ENCODE measurements around the gene TBC1D13.

Gene TBC1D13

DNA sequence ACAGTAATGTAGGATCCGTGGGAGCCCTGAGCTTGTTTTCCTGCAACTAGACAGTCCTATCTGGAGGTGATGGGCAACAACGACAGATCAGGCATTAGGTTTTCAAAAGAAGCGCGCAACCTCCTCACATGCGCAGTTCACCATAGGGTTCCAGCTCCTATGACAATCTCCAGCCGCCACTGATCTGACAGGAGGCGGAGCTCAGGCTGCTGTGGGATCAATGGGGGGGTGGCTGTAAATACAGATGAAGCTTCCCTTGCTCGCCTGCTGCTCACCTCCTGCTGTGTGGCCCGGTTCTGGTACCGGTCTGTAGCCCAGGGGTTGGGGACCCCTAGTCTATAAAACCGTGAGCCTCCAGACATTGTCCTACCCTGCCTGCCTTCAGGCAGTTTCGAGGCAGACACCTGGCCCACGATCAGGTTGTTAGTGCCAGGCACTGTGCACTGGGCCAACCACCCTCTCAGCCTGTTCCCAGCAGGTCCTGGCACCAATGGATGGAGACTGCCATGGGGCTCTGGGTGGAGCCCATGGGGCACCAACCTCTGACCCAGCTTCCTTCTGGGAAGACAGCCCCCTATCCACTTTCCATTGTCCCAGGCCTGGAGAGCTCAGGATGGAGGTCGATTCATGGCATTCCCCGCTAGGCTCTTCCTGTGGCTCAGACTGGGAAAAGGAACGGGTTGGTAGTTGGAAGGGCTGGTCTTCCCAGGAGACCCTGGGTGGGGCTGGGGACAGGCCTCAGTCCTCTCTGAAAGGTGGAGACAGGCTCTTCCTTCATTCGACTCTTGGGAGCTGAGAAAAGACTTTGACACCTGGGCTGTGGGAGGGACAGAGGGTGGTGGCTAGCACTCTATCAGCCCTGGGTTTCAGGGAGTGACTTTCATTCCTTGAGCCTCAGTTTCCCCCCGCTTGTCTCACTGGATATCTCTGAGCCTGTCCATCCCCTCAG, 32.9 kb downstream of the TBC1D13 start:
- peak overlapping the region; percentile 98 for H3K4me2 ChIP-seq (ENCODE audit: low read length)

DNA sequence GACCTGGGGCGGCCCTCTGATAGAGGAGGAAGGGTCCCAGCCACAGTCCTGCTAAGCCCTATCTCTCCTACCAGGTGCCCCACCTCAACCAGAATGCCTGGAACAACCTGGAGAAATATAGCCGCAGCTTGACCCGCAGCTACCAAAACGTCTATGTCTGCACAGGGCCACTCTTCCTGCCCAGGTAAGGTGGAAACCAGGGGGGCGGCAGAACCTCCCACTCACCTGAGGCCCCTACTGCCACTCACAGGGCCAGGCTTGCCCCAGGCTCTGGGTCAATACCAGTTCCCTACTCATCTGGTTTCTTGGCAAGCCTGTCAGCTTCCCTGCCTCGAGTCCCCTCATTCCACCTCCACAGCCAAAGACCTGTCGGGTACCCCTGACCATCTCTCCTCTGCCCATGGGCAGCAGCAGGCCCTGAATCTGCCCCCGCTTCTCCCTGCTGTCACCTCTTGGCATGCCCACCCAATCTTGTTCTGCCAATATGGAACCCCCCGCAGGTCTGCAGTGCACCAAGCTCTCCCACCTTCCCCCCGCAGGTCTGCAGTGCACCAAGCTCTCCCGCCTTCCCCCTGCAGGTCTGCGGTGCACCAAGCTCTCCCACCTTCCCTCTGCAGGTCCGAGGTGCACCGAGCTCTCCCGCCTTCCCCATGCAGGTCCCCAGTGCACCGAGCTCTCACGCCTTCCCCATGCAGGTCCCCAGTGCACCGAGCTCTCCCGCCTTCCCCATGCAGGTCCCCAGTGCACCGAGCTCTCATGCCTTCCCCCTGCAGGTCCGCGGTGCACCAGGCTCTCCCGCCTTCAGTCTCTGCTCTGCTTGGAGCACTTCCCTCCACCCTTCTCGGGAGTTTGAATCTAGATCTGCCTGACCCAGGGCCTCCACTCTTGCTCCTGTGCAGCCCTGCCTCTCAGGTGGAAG, 33.9 kb downstream of the TBC1D13 start:
- no peaks in the 10 kb centered on the region for H3F3A ChIP-seq (ENCODE audit: control insufficient read depth, insufficient read depth)
- no peaks in the 10 kb centered on the region for H3K9me3 ChIP-seq (ENCODE audit: control insufficient read depth, insufficient read depth, low read length)
- TF ChIP-seq, protein P1, sequence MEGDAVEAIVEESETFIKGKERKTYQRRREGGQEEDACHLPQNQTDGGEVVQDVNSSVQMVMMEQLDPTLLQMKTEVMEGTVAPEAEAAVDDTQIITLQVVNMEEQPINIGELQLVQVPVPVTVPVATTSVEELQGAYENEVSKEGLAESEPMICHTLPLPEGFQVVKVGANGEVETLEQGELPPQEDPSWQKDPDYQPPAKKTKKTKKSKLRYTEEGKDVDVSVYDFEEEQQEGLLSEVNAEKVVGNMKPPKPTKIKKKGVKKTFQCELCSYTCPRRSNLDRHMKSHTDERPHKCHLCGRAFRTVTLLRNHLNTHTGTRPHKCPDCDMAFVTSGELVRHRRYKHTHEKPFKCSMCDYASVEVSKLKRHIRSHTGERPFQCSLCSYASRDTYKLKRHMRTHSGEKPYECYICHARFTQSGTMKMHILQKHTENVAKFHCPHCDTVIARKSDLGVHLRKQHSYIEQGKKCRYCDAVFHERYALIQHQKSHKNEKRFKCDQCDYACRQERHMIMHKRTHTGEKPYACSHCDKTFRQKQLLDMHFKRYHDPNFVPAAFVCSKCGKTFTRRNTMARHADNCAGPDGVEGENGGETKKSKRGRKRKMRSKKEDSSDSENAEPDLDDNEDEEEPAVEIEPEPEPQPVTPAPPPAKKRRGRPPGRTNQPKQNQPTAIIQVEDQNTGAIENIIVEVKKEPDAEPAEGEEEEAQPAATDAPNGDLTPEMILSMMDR (IDR thresholded peaks at IDR 0.05; ENCODE audit: low read depth, low read length, poor library complexity, severe bottlenecking), result no peak
- TF ChIP-seq EZH2phosphoT487 (IDR thresholded peaks at IDR 0.05; ENCODE audit: borderline replicate concordance, low read length), result no peak
- no peaks in the 10 kb centered on the region for H3K9me2 ChIP-seq (replicated peaks; ENCODE audit: control insufficient read depth, low read length)
- H3K36me3 ChIP-seq (ENCODE audit: control insufficient read depth, low read length), result peaks cover 65% of the 10 kb centered on the region
- peaks cover 21% of the 10 kb centered on the region for H3K4me1 ChIP-seq (ENCODE audit: control insufficient read depth, low read length)
- H3K27ac ChIP-seq (ENCODE audit: low read depth, low read length), result no peak overlapping the region
- no peaks in the 10 kb centered on the region for H4K20me1 ChIP-seq (ENCODE audit: control insufficient read depth, insufficient read depth, low read depth, low read length)
- no peak overlapping the region for H3K4me3 ChIP-seq (ENCODE audit: low read length)
- H3K79me2 ChIP-seq (ENCODE audit: control insufficient read depth, low read length), result peaks cover 19% of the 10 kb centered on the region
- H3K27me3 ChIP-seq (ENCODE audit: control insufficient read depth, low read length), result no peaks in the 10 kb centered on the region
- 0 out of 2 replicates have a peak overlapping the region, but pooled peaks have one; percentile 98 for H3K4me2 ChIP-seq (ENCODE audit: low read length)

More for the DNA sequence above, 32.9 kb downstream of the TBC1D13 start:
- Histone ChIP-seq H3F3A (ENCODE audit: control insufficient read depth, insufficient read depth) (no peaks in the 10 kb centered on the region), H3K27ac (ENCODE audit: low read depth, low read length) (no peak overlapping the region), H3K36me3 (ENCODE audit: control insufficient read depth, low read length) (peaks cover 57% of the 10 kb centered on the region), H3K27me3 (ENCODE audit: control insufficient read depth, low read length) (no peaks in the 10 kb centered on the region), H4K20me1 (ENCODE audit: control insufficient read depth, insufficient read depth, low read depth, low read length) (no peaks in the 10 kb centered on the region), H3K4me3 (ENCODE audit: low read length) (peak overlapping the region; percentile 89), H3K9me3 (ENCODE audit: control insufficient read depth, insufficient read depth, low read length) (no peaks in the 10 kb centered on the region), H3K4me1 (ENCODE audit: control insufficient read depth, low read length) (peaks cover 28% of the 10 kb centered on the region), H3K9me2 (replicated peaks; ENCODE audit: control insufficient read depth, low read length) (no peaks in the 10 kb centered on the region), H3K79me2 (ENCODE audit: control insufficient read depth, low read length) (peaks cover 19% of the 10 kb centered on the region)
- TF ChIP-seq EZH2phosphoT487 (IDR thresholded peaks at IDR 0.05; ENCODE audit: borderline replicate concordance, low read length), result no peak
- TF ChIP-seq, protein P1 (IDR thresholded peaks at IDR 0.05; ENCODE audit: low read depth, low read length, poor library complexity, severe bottlenecking), result no peak

DNA sequence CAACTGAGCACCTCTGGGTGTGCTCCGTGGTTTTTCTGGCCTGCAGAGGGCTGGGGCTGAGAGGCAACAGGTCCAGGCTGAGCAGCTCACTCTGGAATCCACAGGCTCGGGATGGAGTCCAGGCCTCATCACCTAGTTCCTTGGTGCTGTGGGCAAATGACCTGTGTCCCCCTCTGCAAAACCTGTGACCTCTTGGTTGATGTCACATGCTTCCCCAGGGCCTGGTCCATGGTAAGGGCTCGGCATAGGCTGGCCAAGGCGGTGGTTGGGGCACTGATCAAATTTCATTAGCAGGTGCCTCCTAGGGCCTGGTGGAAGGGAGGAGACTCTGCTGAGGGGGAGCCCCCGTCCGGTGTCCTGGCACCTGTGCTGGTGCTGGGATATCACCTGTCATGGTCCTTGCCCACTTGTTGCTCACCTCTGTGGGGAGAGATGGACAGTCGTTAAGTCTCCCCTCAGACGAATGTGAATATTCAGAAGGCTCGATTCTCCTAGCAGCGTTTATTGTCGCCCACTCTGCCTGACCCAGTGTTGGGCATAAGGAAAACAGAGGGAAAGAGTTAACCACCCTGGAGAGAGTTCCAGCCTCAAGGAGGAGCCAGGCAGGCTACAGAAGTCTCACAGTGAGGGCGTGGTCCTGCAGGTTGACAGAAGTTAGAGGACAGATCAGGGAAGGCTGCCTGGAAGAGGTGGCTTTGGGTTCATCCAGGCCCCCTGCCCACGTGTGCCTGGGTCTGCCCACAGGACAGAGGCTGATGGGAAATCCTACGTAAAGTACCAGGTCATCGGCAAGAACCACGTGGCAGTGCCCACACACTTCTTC, 34.7 kb downstream of the TBC1D13 start:
- H3F3A ChIP-seq (ENCODE audit: control insufficient read depth, insufficient read depth), result no peaks in the 10 kb centered on the region
- H3K79me2 ChIP-seq (ENCODE audit: control insufficient read depth, low read length), result peaks cover 19% of the 10 kb centered on the region
- no peak overlapping the region for H3K4me2 ChIP-seq (ENCODE audit: low read length)
- H3K9me2 ChIP-seq (replicated peaks; ENCODE audit: control insufficient read depth, low read length), result no peaks in the 10 kb centered on the region
- H3K9me3 ChIP-seq (ENCODE audit: control insufficient read depth, insufficient read depth, low read length), result no peaks in the 10 kb centered on the region
- TF ChIP-seq, protein P1 (IDR thresholded peaks at IDR 0.05; ENCODE audit: low read depth, low read length, poor library complexity, severe bottlenecking), result no peak
- no peak for TF ChIP-seq EZH2phosphoT487 (IDR thresholded peaks at IDR 0.05; ENCODE audit: borderline replicate concordance, low read length)
- H3K36me3 ChIP-seq (ENCODE audit: control insufficient read depth, low read length), result peaks cover 73% of the 10 kb centered on the region
- no peak overlapping the region for H3K4me3 ChIP-seq (ENCODE audit: low read length)
- no peaks in the 10 kb centered on the region for H3K27me3 ChIP-seq (ENCODE audit: control insufficient read depth, low read length)
- no peaks in the 10 kb centered on the region for H4K20me1 ChIP-seq (ENCODE audit: control insufficient read depth, insufficient read depth, low read depth, low read length)
- H3K27ac ChIP-seq (ENCODE audit: low read depth, low read length), result no peak overlapping the region
- peaks cover 21% of the 10 kb centered on the region for H3K4me1 ChIP-seq (ENCODE audit: control insufficient read depth, low read length)
